Osteocyte (in vitro differentiated cells): Measurements from ENCODE around the gene TMC4. TPM values are rescaled to one million over a fixed set of nuclear protein-coding genes. Genes with fewer than 3 reads are reported as not detected.
"Not testable (repeated sequence)": the region's sequence is repeated elsewhere in the genome, so short reads cannot be mapped to it uniquely, and the experiment has no call there.

Source experiments
- DNase-seq: peaks from one replicate; pipeline ENCODE4 v3.0.0; 2021; ENCODE audit warnings: mixed read lengths; ENCODE audit not compliant: unreplicated experiment; ENCODE audit errors: extremely low spot score
- H3K27ac Mint-ChIP-seq: one replicate; pipeline ENCODE4 v1.8.0; 2021; ENCODE audit warnings: mild to moderate bottlenecking, mixed read lengths; ENCODE audit not compliant: unreplicated experiment
- H3K27me3 Mint-ChIP-seq: one replicate; pipeline ENCODE4 v1.8.0; 2021; ENCODE audit warnings: mixed read lengths; ENCODE audit not compliant: unreplicated experiment
- H3K36me3 Mint-ChIP-seq: one replicate; pipeline ENCODE4 v1.8.0; 2021; ENCODE audit warnings: mixed read lengths; ENCODE audit not compliant: unreplicated experiment
- H3K4me1 Mint-ChIP-seq: one replicate; pipeline ENCODE4 v1.8.0; 2021; ENCODE audit warnings: mixed read lengths; ENCODE audit not compliant: unreplicated experiment
- H3K4me3 Mint-ChIP-seq: one replicate; pipeline ENCODE4 v1.8.0; 2021; ENCODE audit warnings: mild to moderate bottlenecking, moderate library complexity, mixed read lengths; ENCODE audit not compliant: unreplicated experiment
- H3K9me3 Mint-ChIP-seq: one replicate; pipeline ENCODE4 v1.8.0; 2021; ENCODE audit warnings: mixed read lengths; ENCODE audit not compliant: unreplicated experiment
- CTCF ChIP-seq: fragments of 200-600 bp; sonication (generic); IDR thresholded peaks from 2 replicates; pipeline ENCODE4 v1.5.0; 2021; ENCODE audit warnings: antibody characterized with exemption, mild to moderate bottlenecking, moderate library complexity
- total RNA-seq: library from RNA; stranded (reverse); gene quantifications from 2 replicates; pipeline ENCODE4 v1.2.1, GENCODE V29; 2021

The TMC4 gene
- total RNA-seq, 1 donor from 2014 or later, result 2.7 TPM

- no peak for DNase-seq
- Mint-ChIP-seq H3K4me1 (peaks cover 58% of the 10 kb centered on the region), H3K36me3 (peaks cover 29% of the 10 kb centered on the region)
Observed at GRCh38 chr19:54208784-54209057, 35.8 kb upstream of the TMC4 start.

DNA sequence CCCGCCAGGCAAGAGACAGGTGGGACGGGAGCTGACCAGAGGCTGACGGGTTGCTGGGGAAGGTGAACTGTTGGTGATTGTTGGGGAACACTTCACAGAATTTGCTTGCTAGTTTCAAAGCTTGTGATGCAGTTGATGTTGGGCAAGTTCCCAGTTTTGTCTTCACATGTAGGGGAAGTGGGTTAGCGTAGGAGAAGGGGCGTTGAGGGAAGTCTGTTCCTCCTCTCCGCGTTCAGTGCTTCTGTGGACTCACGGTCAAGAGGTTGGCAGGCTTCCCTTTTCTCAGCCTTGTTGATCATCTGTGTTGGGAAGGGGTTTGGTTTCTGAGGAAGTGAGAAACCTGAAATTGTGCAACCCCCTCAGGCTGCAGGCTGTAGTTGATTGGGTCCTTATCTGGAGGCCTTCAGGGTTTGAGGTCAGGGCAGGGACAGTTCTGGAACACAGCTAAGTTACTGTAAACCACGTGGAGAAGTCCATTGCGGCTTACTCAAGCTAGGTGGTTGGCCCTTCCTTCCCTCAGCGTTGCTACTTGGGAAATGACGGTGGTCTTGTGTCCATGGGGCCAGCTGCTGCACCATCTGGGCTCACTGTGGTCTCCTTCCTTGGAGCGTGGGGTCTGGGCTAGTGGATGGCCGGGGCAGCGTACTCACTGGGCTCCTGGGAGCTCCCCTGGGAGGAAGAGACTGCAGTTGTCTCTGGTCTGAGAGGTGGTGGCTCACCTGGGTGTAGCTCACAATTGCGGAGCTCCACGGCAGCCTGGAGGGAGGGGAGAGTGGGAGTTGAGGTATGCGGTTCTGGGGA is 35.2 kb upstream of the TMC4 start:
- Mint-ChIP-seq H3K36me3 (peaks cover 33% of the 10 kb centered on the region), H3K27ac (peak overlapping the region; percentile 70), H3K4me3 (no peak overlapping the region), H3K4me1 (peaks cover 62% of the 10 kb centered on the region), H3K27me3 (no peaks in the 10 kb centered on the region), H3K9me3 (no peaks in the 10 kb centered on the region)
- no peak for TF ChIP-seq CTCF
- no peak for DNase-seq

More at GRCh38 chr19:54208784-54209057, 35.8 kb upstream of the TMC4 start:
- TF ChIP-seq CTCF, result no peak
- H3K4me3 Mint-ChIP-seq, result no peak overlapping the region
- no peaks in the 10 kb centered on the region for H3K9me3 Mint-ChIP-seq
- H3K27ac Mint-ChIP-seq, result peak overlapping the region; percentile 70
- no peaks in the 10 kb centered on the region for H3K27me3 Mint-ChIP-seq

DNA sequence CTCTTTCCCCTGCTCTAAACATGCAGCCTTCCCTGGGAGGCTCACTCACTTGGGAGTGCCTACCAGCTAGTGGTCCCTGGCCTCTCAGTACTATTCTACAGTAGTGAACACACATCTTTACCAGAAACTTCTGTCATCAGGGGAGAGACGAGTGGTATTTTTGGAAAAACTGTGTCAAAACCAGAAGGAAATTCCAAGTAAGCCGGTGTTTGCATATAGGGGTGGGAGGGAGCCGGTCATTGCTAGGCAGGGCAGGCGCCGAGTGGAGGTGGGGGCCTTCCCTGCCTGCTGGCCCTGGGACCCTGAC is 34.7 kb upstream of the TMC4 start:
- H3K27me3 Mint-ChIP-seq, result no peaks in the 10 kb centered on the region
- H3K4me3 Mint-ChIP-seq, result no peak overlapping the region
- no peaks in the 10 kb centered on the region for H3K9me3 Mint-ChIP-seq
- TF ChIP-seq CTCF, result no peak
- H3K4me1 Mint-ChIP-seq, result peaks cover 67% of the 10 kb centered on the region
- H3K36me3 Mint-ChIP-seq, result peaks cover 37% of the 10 kb centered on the region
- peak overlapping the region; percentile 70 for H3K27ac Mint-ChIP-seq
- no peak for DNase-seq

GRCh38 chr19:54207193-54207592 is 34.2 kb upstream of the TMC4 start:
- H3K27me3 Mint-ChIP-seq, DNase-seq, H3K4me3 Mint-ChIP-seq, H3K27ac Mint-ChIP-seq, H3K9me3 Mint-ChIP-seq: not testable (repeated sequence)
- peaks cover 71% of the 10 kb centered on the region for H3K4me1 Mint-ChIP-seq
- peaks cover 40% of the 10 kb centered on the region for H3K36me3 Mint-ChIP-seq

DNA sequence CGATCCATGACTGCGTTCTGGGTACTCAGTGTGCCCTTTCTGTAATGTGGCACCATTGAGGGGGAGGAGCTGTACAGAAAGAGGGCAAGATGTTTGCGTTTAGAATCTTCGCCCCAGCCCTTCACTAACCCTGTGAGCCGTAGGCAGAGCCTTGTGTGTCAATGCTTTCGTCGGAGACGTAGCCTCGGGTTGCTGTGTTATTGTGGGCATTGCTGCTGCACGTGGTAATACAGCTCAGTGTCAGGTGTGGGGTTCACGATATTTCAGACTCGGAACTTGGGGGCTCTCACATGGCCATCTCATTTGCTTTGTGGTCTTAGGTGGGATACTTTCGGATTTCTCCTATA is 33.8 kb upstream of the TMC4 start:
- DNase-seq, result no peak
- H3K27ac Mint-ChIP-seq, result no peak overlapping the region
- no peaks in the 10 kb centered on the region for H3K27me3 Mint-ChIP-seq
- H3K4me3 Mint-ChIP-seq, result no peak overlapping the region
- H3K4me1 Mint-ChIP-seq, result peaks cover 75% of the 10 kb centered on the region
- peaks cover 44% of the 10 kb centered on the region for H3K36me3 Mint-ChIP-seq
- no peaks in the 10 kb centered on the region for H3K9me3 Mint-ChIP-seq
- no peak for TF ChIP-seq CTCF
